GM21447 (cell line): ENCODE data around the gene LGI1.
"Not testable (repeated sequence)": the region's sequence is repeated elsewhere in the genome, so short reads cannot be mapped to it uniquely, and the experiment has no call there.

Experiments used
- ATAC-seq: cut with Tn5 transposase; IDR thresholded peaks from one replicate; pipeline ENCODE4 v1.9.1; 2021; ENCODE audit not compliant: unreplicated experiment

The LGI1 gene

DNA sequence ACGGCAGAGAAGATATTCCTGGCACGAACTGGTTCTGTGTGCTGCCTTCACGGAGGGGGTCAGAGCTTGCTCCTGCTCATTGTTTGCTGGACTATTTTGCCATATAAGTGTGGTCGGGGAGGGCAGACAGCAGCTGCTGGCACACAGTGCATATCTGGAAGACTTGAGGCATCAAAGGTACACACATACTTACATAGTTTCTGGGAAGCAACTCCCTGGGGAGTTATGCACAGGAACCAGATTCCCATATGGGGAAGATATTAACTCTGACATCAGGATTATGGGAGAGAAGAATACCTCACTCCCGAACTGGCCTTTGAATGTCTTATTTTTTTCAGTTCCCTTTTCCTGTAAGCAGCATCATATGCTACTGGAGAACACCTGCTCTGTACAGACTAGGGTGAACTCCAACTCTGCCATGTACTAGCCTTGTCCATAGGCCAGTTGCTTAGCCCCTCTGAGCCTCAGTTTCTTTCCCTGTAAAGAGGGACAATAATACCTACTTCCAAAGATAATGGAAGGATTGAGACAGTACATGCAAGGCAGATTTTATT lies 41.5 kb downstream of the LGI1 start:
- ATAC-seq: no peak

DNA sequence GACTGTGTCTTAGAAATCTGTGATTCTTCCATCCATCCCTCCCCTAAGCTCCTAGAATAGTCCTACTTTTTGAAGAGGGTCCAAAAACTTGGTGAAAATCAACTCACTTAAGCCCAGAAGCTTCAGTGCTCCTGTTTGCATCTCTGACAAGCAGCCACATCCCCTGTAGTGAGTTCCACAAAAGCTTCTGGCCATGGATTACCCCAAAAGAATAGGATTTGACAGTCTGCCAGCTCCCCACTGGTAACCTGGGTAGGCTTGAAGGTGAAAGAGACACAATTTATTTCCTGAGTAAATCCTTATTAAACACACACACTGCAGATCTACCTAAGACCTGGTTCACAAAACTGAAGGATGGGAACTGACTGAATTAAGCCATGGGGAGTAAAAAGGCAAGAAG lies 46.5 kb downstream of the LGI1 start:
- ATAC-seq: no peak

DNA sequence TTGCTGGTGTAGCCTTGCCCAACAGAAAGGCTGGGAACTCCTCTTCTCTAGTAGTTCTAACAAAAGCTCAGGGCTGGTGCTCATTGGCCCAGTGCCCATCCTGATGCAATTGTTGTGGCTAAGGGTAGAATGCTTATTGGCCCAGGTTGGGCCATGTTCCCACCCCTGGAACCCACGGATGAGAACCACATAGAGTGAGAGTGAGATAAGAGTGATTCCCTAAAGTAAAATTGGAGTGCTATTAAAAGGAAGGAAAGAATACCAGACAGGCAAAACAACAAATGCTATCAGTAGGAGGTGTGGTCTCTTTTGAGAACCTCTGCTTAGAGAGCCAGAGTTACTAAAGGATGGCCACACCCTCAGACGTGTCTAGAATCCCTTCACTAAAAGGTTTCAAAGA lies 49.2 kb downstream of the LGI1 start:
- ATAC-seq: no peak

- ATAC-seq: no peak
These were observed 49.6 kb downstream of the LGI1 start for GRCh38 chr10:93807371-93807770.

DNA sequence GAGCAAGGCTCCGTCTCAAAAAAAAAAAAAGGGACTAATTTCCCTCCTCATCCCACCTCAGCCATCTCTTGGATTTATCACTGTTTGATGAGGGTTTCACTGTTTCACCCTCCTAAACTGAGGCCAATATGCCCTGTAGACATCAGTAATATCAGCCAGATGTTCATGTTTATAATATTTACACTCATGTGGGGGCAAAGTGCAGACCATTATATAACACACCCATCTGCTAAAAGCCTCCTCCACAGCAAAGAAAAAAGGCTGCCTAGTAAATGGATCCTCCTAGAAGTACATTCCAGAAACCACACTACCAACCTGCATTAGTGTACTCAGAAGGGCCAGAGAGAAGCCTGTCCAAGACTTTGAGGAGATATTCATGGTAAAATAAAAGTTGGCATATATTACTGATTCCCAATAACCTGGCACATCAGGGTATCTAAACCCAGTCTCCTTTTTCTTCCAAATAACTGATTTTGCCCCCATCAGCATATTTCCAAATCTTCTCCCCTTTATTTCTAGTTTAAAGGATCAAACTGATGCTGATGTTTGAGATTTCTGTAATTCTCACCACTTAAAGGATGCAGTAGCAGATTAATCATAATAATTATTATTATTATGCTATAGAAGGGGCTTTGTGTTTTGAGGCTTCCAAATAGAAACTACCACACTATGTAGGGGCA lies 55.1 kb downstream of the LGI1 start:
- ATAC-seq: no peak

DNA sequence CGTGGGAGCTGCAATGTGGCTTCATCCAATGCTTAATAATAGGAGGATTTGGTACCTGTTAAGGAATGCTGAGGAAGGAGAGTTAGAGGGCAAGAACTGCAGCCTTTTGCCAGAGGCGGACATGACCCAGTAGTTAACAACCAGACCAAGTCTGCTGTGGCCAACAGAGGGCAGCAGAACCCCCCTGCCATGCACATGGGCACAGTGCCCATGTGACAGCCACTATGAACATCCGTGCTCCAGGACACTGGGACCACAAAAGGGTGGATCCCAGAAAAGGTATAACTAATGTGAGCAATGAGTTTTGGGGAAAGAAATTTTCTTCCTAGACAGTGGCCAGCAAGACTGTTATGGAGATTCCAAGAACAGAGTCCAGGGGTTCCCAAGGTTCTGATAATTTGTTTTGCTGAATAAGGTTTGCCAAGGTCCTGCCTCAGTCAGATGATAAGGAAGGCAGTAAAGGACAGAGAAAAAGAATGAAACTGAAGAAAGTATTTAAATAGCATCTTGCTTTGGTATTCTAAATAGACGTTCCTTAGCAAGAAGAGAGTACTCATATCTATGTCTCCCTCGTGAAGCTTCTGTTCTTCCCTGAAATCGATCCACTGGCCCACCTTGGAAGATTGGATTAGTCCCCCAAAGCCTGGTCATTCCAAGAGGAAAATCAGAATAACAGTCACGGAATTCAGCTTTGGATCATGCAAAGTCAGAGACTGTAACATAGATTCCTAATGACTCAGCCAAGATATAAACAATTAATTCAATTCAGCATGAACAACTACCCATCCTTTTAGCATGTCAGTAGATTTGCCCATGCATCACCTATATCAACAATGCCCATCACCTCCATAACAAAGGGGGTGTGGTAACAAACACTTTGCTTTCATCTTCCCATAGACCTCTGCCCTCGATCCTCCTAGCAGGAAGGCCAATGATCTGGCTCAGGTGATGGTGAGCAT lies 56.0 kb downstream of the LGI1 start:
- peak; percentile 63 for ATAC-seq

DNA sequence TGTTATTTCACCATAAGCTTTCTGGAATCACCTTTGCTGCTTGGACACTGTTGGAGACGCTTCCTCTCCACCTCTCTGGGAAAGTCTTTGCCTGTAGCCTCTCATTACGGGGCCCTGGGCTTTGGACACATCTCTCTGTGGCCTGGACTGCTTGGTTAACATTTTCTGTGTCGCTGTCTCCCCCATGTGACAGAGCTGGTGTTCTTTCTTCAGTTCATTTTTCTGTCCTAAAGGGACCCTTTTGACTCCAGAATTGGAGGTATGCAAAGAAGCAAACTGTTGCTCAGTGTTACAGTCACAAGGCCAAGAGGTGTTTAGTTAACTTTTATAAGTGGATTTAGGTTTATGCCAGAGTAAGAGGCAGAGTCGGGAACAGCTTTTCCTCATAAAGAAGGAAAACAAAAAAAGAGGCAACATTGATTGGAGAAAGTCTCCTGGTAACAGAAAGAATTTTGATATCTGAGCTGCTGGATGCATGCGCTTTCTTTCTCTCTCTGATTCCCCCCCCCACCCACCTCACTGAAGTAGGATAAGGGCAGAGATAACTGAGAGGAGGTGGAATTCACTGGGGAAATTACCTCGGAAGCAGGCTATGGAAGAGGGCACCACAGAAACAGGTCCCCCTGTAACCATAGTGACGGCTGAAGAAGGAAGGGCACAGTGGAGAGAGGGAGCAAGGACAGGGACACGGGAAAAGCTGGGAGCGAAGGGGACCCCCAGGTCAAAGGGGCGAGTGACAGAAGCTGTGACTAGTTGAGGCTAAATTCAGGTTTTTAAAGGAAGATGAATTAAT lies 57.8 kb downstream of the LGI1 start:
- ATAC-seq: no peak

- no peak for ATAC-seq
These were observed 58.5 kb downstream of the LGI1 start for GRCh38 chr10:93816123-93816747.

DNA sequence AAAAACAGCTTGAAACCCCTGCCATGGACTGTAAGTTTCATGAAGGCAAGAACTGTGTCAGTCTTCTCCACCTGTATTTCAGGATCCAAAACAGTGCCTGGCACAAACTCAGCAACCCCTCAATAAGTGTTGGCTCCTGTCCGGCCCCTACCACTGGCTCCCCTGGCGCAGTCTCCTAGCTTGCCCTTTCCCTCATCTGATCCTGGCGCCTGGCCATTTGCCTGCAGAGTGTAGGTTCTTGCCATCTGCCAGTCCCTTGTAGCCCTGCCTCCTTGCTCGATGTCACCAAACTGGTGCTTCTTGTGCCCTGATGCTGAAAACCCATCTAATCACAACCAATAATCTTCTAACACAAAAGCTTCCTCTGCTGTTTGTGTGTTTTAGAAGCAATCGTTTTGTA lies 60.4 kb downstream of the LGI1 start:
- no peak for ATAC-seq

- no peak for ATAC-seq
These were observed 61.8 kb downstream of the LGI1 start for GRCh38 chr10:93819520-93819919.

- ATAC-seq: no peak
These were observed 62.7 kb downstream of the LGI1 start for GRCh38 chr10:93820434-93820833.

DNA sequence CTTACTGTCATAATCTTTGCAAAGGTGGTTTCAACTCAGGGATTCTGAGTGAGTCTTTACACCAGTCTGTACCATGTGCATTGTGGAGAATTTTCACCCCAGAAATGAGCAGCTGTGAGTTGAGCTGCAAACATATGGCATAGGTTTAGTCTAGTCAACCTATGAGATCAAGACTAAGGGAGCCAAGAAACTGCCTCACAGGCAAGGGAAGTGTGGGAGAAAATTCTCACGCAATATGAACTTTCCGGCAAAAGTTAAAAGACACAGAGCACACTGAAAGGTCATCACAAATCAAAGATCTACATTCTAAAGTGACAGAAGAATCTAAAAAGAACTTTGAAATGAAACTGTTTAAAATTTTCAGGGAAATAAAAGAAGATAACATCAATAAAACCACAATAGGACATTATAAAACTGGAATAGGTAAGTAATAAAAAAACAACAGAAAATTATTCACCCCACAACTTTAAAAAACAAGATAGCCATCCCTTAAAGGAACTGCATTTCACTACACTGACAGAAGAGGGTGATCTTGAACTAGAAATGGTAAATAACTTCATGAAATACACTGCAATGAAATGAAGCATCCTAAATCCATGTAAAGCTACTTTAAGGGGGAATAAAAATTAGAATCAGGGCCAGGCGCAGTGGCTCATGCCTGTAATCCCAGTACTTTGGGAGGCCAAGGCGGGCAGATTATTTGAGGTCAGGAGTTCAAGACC lies 63.5 kb downstream of the LGI1 start:
- no peak for ATAC-seq

DNA sequence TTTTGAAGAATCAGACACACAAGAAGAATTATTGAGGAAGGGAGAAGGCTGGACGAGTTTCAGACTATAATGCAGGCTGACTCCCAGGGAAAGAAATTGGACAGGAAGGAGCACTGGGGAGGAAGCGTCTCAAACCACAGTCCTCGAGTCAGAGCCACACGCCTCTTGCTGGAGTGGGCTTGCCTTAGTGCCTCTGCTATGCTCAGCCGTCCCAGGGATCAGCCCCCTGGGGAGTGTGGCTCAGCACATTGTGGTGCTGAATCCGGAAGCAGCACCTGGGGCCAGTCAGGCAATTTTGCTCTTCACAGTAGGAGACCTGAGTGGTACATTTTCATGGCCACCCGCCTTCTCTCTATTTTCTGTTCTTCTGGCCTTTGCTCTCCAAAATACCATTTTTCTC lies 68.6 kb downstream of the LGI1 start:
- no peak for ATAC-seq

GRCh38 chr10:93827056-93827804 lies 69.5 kb downstream of the LGI1 start:
- no peak for ATAC-seq

DNA sequence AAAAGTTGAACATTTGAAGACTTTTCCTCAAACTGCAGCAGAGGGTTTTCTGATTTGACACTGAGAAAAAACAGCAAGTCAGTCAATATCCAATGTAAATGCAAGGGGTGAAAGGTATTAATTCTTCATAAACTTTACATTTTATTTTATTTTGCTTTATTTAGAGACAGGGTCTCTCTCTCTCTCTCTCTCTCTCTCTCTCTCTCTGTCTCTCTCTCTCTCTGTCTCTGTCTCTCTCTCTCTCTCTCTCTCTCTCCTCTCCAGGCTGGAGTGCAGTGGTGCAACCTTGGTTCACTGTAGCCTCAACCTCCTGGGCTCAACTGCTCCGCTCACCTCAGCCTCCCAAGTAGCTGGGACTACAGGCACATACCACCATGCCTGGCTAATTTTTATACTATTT lies 73.3 kb downstream of the LGI1 start:
- not testable (repeated sequence) for ATAC-seq

DNA sequence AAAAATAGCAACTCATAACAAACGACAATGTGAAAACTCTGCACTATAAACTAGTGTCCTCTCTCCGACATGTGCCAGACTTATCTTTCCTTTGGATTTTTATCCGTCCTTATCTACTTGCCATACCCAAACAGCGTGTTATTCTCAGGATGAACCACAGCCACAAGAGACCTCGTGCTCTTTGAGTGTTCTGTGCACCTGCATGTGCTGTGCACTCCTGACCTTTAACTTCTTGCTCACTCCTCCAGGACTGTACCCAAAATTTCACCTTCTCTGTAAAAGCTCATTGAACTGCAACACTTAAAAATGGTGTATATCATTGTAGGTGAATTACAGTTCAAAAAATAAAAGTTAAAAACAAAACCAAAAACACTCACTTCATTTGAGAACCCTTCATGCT lies 78.0 kb downstream of the LGI1 start:
- ATAC-seq: no peak

DNA sequence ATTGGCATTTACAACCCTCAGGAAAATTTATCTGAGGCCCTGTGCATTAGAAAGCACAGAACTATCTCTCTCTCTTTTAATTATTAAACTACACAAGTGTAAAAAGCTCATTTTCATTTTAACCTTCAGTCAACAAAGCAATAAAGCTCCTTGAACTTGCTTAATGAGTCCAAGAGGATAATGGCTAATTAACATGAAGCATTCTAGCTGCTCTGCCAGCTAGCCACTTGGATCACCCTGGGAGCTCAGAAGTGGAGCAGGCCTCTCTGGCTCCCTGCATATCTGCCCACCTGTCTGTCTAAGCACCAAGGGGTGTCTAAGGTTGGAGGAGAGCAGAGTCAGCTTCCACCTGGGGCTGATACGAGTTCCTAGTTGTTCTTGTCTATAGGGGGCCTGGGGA lies 80.1 kb downstream of the LGI1 start:
- no peak for ATAC-seq

DNA sequence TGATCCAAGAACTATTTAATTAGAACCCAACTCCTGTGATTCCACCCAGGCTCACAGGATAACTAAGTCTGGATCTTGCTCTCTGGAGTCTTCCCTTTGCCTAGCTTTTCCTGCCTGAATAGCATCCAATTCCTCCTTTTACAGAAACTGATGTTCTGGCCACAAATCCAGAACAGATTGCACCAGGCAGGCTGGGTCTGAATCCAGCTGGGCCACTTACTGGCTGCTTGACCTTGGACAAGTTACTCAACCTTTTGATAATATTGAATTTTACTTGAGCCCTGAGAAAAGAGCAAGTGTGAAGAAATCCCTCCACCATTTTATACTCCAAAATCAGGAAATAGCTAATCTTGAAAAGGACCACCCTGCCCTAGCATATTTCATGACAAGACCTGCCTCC lies 80.5 kb downstream of the LGI1 start:
- no peak for ATAC-seq

GRCh38 chr10:93841961-93842360 lies 84.2 kb downstream of the LGI1 start:
- no peak for ATAC-seq
